HFF-Myc (cell line): ENCODE results near the gene ARMC2.

Experiments used
- DNase-seq: peaks from one replicate; pipeline ENCODE4 v3.0.0-alpha.2; 2011; ENCODE audit warnings: low read depth; ENCODE audit errors: extremely low read depth
- H3K4me3 ChIP-seq: replicated peaks from 2 replicates; pipeline ENCODE4 v1.5.1; 2011; ENCODE audit warnings: low read depth, mild to moderate bottlenecking, control low read depth, low read length
- CTCF ChIP-seq: IDR thresholded peaks from 2 replicates; pipeline ENCODE4 v1.5.1; 2012; ENCODE audit warnings: mild to moderate bottlenecking, low read depth, low read length, control low read depth; ENCODE audit errors: missing control alignments

Gene ARMC2

GRCh38 chr6:109008537-109009235 is 160.5 kb downstream of the ARMC2 start:
- peak; percentile 19 for DNase-seq
- H3K4me3 ChIP-seq = peak overlapping the region; percentile 90

GRCh38 chr6:109009236-109009961 is 161.2 kb downstream of the ARMC2 start:
- peak overlapping the region; percentile 90 for H3K4me3 ChIP-seq
- no peak for TF ChIP-seq CTCF
- peak; percentile 22 for DNase-seq

More at GRCh38 chr6:109008537-109009235, 160.5 kb downstream of the ARMC2 start:
- TF ChIP-seq CTCF = no peak

- DNase-seq = no peak
- H3K4me3 ChIP-seq = peak overlapping the region; percentile 90
- no peak for TF ChIP-seq CTCF
These were observed 161.9 kb downstream of the ARMC2 start for GRCh38 chr6:109009962-109010704.

GRCh38 chr6:109010705-109011102 is 162.5 kb downstream of the ARMC2 start:
- no peak for DNase-seq
- H3K4me3 ChIP-seq = no peak overlapping the region
- TF ChIP-seq CTCF = no peak

GRCh38 chr6:109013656-109014305 is 165.6 kb downstream of the ARMC2 start:
- no peak for TF ChIP-seq CTCF
- no peak for DNase-seq
- no peak overlapping the region for H3K4me3 ChIP-seq

- no peak overlapping the region for H3K4me3 ChIP-seq
- TF ChIP-seq CTCF = no peak
- DNase-seq = no peak
These were observed 166.4 kb downstream of the ARMC2 start for GRCh38 chr6:109014606-109015005.
